RWPE1 (cell line): ENCODE results near the gene GOSR1.
"Not testable (repeated sequence)": the region's sequence is repeated elsewhere in the genome, so short reads cannot be mapped to it uniquely, and the experiment has no call there.

ENCODE experiments used
- CTCF ChIA-PET: fragments of 350-600 bp; sonication (Branson Sonifier 250); formaldehyde crosslinking; extraction: SDS; loops from one replicate; lab custom pipeline; 2021; lab: Yijun Ruan, JAX
- POLR2A ChIA-PET: fragments of 400-600 bp; formaldehyde crosslinking; extraction: SDS; loops from one replicate; lab custom pipeline; 2020; ENCODE audit warnings: antibody characterized with exemption; ENCODE audit not compliant: low non-redundant PET; lab: Yijun Ruan, JAX
- DNase-seq: peaks from one replicate; pipeline ENCODE4 v3.0.0; 2012; ENCODE audit warnings: low spot score
- H3K27ac ChIP-seq: fragments of 450-650 bp; 2 replicates; pipeline ENCODE4 v1.5.1; 2017
- CTCF ChIP-seq: fragments of 450-650 bp; conservative IDR thresholded peaks from 2 replicates; pipeline ENCODE4 v1.5.1; 2017; ENCODE audit warnings: low read depth, mild to moderate bottlenecking

The GOSR1 gene

GRCh38 chr17:30477083-30477773 is at the start of gene GOSR1:
Gene GOSR1, plus strand, starts transcription at chr17:30477408. Its CDS starts 26 bp downstream, at chr17:30477434.
- DNase-seq: peak; percentile 91
- peak; percentile 83 for TF ChIP-seq CTCF
- POLR2A ChIA-PET: no interaction called here
- peak within 1 kb of the TSS; percentile 79 for H3K27ac ChIP-seq
- CTCF ChIA-PET: interaction anchor here (0.6 to 1.3 kb wide), 12 partner anchors 11 to 431 kb away, joined by 3 to 7 read pairs (median 3); no protein-coding TSS in a partner anchor

GRCh38 chr17:30427611-30428010 is 49.6 kb upstream of the GOSR1 start:
- ChIA-PET POLR2A (no interaction called here), CTCF (no interaction called here)
- H3K27ac ChIP-seq: no peak overlapping the region
- no peak for DNase-seq
- no peak for TF ChIP-seq CTCF

- DNase-seq: no peak
- no peak overlapping the region for H3K27ac ChIP-seq
- POLR2A ChIA-PET: no interaction called here
- CTCF ChIA-PET: no interaction called here
- no peak for TF ChIP-seq CTCF
Measured at GRCh38 chr17:30429155-30429554, 48.1 kb upstream of the GOSR1 start.

- CTCF ChIA-PET: no interaction called here
- H3K27ac ChIP-seq: no peak overlapping the region
- TF ChIP-seq CTCF: no peak
- POLR2A ChIA-PET: no interaction called here
- DNase-seq: peak; percentile 64
Measured at GRCh38 chr17:30433514-30433913, 43.7 kb upstream of the GOSR1 start.

GRCh38 chr17:30436729-30437128 is 40.5 kb upstream of the GOSR1 start:
- no peak for DNase-seq
- H3K27ac ChIP-seq: no peak overlapping the region
- no peak for TF ChIP-seq CTCF
- ChIA-PET POLR2A (no interaction called here), CTCF (no interaction called here)

GRCh38 chr17:30443721-30444120 is 33.5 kb upstream of the GOSR1 start:
- no peak for TF ChIP-seq CTCF
- POLR2A ChIA-PET: no interaction called here
- no peak for DNase-seq
- H3K27ac ChIP-seq: no peak overlapping the region
- CTCF ChIA-PET: interaction anchor here (0.6 kb wide), 1 partner anchor 1059 kb away, joined by 4 read pairs; no protein-coding TSS in a partner anchor

- CTCF ChIA-PET, DNase-seq, POLR2A ChIA-PET, H3K27ac ChIP-seq: not testable (repeated sequence)
Measured at GRCh38 chr17:30446640-30447039, 30.6 kb upstream of the GOSR1 start.
